GM12872 (cell line): ENCODE data around the gene SCARB1.

Source experiments
- TF ChIP-seq, protein P1 (sequence below): IDR thresholded peaks from 3 replicates; pipeline ENCODE4 v1.5.1; 2011; ENCODE audit warnings: low read depth, mild to moderate bottlenecking, low read length, moderate library complexity; ENCODE audit not compliant: insufficient read depth

SCARB1 gene

DNA sequence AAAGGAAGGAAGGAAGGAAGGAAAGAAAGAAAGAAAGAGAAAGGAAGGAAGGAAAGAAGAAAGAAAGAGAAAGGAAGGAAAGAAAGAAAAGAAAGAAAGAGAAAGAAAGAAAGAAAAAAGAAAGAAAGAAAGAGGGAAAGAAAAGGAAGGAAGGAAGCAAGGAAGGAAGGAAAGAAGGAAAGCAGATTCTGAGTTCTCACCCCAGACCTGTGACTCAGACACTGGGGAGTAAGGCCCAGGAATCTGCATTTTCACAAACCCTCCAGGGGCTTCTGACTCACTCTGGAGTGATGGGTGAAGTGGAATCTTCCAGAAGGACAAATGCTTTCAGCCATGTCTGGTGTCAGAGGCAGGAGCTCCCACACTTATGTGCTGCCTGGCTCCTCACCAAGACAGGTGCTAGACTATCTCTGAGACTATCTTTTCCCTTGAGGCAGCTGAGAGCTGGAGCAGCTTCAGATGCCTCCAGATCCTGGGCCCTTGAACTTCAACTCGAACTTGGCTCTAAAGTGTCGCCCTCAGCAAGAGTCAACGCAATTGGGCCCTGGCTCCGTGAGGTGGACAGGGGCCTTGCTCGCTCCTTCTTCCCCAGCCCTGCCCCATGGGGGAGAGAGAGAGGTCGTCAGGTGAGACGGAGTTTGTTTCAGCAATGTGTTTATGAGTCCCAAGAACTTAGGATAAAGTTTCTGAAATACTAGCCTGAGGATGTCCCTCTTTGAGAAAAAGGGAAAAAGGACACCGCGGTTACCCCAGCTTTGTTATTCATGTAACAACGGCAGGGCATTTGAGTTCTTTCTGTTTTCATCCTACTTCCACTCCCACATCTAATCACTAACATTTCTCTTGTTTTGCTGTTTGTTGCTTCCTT, 19.8 kb upstream of the SCARB1 start:
- TF ChIP-seq, protein P1, sequence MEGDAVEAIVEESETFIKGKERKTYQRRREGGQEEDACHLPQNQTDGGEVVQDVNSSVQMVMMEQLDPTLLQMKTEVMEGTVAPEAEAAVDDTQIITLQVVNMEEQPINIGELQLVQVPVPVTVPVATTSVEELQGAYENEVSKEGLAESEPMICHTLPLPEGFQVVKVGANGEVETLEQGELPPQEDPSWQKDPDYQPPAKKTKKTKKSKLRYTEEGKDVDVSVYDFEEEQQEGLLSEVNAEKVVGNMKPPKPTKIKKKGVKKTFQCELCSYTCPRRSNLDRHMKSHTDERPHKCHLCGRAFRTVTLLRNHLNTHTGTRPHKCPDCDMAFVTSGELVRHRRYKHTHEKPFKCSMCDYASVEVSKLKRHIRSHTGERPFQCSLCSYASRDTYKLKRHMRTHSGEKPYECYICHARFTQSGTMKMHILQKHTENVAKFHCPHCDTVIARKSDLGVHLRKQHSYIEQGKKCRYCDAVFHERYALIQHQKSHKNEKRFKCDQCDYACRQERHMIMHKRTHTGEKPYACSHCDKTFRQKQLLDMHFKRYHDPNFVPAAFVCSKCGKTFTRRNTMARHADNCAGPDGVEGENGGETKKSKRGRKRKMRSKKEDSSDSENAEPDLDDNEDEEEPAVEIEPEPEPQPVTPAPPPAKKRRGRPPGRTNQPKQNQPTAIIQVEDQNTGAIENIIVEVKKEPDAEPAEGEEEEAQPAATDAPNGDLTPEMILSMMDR: no peak

DNA sequence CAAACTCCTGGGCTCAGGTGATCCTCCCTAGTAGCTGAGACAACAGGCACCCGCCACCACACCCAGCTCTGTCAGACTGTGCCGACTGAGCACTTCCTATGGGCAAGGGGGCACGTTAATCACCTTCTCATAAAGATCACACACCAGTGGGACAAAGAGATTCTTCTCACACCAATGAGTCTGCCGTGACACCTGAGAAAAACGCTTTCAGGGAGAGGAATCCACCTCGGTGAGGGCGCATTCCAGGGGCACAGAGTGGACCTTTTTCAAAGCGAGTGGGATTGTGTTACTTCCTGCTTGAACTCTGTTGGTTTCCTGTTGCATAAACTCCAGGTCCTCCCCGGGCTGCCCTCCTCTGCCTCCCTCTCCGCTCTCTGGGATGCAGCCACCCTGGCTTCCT, 17.5 kb upstream of the SCARB1 start:
- TF ChIP-seq, protein P1: no peak

DNA sequence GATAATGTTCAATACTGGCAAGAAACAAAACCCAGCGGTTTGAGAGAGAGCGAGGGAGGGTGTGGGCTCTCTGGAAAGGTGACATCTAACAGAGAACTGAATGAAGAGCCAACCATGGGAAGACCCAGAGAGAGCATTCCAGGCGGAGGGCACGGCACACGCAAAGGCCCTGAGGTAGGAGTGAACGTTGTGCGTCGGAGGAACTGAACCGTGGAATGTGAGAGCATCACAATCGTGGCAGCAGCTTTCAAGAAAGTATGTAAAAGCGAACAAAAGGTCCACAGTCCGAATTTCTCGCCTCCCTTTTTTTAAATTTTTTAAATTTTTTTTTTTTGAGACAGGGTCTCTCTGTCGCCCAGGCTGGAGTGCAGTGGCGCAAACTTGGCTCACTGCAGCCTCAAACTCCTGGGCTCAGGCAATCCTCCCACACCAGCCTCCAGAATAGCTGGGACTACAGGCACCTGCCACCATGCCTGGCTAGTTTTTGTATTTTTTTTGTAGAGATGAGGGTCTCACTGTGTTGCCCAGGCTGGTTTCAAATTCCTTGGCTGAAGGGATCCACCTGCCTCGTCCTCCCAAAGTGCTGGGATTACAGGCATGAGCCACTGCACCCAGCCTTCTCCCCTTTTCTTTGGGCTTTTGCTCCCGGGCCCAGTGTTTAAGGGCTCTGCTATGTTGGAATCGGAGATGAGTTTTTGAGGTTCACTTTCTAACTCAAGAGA, 15.3 kb upstream of the SCARB1 start:
- TF ChIP-seq, protein P1: no peak

DNA sequence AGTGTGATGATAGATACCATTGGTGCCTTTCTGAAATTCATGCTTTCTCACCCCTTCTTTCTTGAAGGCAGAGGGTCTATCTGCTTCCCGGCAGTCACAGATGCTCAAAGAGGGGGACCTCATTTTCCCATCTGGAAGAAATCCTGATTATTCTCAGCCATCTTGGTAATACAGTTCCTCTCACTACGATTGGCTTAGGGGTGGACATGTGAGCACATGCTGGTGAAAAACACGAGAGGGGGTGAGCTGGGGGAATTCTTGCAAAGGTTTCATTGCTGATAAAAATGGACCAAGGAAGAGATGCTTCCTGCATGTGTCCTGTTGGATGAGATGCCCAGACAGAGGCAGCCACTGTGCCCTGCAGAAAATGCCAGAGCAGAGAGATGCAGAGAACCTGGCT, 13.8 kb upstream of the SCARB1 start:
- TF ChIP-seq, protein P1: no peak

DNA sequence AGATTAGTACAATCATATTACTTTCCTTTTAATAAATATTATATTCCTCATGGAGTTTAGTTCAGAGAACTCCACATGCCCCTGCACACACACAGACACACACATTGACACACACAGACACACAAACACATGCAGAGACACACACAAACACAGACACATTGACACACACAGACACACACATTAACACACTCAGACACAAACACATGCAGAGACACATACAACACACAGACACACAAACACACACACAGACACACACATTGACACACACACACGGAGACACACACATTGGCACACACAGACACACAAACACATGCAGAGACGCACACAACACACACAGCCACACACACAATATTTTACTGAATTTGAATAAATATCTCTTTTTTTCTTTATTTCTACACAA, 12.5 kb upstream of the SCARB1 start:
- TF ChIP-seq, protein P1: no peak

DNA sequence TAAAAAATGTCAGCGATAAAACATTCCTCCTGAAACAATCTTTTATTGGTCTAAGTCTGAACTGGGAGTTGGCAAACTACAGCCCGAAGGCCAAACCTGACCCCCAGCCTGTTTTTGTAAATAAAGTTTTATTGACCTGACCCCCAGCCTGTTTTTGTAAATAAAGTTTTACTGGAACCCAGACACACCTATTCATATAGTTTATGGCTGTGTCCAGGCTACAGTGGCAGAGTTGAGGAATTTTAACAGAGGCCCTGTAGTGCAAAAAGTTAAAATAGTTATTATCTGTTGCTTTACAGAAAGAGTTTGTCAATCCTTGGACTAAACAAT, 12.1 kb upstream of the SCARB1 start:
- TF ChIP-seq, protein P1: no peak

DNA sequence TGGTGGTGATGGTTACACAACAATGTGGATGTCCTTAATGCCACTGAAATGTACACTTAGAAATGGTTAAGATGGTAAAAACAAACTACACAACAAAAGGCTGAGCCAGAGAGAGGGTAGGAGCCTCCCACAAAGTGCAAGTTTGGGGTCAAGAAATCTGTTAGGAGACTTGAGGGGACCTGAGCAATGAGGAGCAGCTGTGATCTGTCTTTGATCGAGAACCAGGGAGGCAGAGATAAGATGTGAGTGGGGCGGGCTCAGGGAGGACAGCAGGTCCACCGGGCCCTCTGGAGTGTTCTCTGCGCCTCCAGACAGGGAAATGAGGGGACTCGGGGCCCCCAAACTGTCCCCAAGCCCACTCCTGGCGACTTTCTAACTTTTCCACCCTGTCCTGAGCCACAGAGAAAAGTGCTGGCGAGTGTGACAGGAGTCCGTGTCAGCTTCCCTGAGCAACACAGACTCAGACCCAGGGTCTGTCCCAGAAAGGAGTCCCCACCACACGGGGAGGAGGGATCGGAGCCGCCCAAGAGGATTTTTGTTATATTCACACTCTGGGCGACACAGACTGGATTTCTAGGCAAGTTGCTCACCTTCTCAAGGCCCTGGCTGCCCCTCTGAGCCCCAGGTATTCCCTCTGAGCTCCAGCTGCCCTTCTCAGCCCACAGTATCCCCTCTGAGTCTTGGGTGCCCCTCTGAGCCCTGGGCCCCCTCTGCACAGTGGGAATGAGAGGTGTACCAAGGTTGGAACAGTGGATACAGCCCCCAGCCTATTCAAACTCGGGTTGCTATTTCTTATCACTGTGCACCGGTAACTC, 11.5 kb upstream of the SCARB1 start:
- TF ChIP-seq, protein P1: no peak
